LNCAP (cell line): ENCODE data around the gene CCNE1.

Source experiments
- TF ChIP-seq, protein P1 (sequence below): fragments of 450-650 bp; IDR thresholded peaks from 2 replicates; pipeline ENCODE4 v1.5.1; 2017; ENCODE audit warnings: mild to moderate bottlenecking

CCNE1 gene

DNA sequence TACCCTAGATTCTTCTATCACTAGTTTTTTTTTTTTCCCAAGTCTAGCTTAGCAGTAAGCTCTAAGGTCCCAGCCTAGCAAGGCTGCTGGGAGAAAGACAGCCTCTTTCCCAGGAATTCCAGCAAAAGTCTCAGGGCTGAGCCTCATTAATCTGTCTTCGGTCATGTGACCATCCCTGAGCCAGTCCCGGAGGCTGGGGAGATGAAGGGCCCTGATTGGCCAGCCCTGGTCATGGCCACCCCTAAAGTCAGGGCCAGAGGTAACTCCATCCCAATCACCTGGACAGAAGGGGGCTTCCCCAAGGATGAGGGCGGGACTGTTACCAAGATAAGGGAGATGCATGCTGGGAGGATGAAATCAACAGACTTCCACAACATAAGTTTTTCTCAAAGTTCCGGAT, 43.3 kb downstream of the CCNE1 start:
- TF ChIP-seq, protein P1, sequence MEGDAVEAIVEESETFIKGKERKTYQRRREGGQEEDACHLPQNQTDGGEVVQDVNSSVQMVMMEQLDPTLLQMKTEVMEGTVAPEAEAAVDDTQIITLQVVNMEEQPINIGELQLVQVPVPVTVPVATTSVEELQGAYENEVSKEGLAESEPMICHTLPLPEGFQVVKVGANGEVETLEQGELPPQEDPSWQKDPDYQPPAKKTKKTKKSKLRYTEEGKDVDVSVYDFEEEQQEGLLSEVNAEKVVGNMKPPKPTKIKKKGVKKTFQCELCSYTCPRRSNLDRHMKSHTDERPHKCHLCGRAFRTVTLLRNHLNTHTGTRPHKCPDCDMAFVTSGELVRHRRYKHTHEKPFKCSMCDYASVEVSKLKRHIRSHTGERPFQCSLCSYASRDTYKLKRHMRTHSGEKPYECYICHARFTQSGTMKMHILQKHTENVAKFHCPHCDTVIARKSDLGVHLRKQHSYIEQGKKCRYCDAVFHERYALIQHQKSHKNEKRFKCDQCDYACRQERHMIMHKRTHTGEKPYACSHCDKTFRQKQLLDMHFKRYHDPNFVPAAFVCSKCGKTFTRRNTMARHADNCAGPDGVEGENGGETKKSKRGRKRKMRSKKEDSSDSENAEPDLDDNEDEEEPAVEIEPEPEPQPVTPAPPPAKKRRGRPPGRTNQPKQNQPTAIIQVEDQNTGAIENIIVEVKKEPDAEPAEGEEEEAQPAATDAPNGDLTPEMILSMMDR, result no peak

DNA sequence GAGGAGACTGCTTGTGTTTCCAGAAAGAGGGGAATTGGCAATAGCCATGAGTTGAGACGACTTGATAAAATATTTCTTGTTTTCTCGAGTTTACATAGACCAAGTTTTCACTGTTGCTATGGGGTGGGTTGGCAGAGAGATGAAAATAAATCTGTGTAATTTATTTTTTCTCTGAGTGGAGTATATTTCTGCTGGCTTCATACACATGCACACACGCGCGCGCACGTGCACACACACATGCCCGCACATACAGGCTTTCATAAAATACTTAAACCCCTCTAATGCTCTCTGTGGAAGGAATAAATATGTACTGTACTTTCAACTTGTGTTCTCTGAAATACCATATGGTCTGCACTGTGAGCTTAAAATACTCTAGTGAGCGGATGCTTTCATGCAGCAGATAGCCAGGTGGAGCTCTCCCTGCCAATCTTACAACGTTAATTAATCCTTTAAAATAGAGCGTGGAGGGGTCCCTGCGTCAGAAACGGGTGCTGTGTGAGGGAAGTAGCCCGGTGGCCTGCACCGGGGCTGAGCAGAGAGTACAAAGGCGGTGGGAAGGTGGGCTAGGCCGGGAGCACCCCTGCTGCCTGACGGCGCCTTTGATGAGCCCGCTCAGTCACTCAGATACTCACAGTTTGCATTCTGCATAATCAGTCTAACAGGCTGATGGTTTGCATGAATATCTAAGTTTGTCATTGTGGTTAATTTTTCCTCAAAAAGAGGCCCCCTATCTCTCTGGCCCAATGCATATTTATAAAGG, 44.1 kb downstream of the CCNE1 start:
- TF ChIP-seq, protein P1, result no peak

DNA sequence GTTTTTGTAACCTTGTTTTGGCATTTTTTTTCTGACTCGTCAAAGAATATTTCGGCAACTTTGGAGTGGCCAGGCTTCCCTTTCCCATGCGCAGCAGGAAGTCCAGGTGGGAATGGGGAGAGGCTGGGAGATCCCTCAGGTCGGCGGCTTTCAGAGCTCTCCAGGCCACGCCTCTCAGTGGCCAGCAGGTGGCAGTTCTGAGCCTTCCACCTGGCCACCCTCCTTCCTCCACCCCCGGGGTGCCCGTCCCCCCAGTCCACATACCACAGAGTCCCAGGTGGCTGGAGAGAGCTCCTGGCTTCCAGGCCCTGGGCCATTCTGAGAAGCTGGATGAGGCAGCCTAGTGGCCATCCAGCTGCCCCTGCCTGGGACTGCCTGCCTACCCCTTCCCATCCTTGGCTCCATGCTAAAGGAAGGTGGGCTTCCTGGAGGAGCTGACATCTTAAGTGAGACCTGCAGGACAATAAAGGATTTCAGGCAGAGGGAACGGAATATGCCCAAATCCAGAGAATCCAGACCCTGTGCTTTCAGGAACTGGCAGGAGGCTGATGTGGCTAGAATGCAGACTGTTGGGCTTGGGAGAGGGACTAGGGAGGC, 46.3 kb downstream of the CCNE1 start:
- TF ChIP-seq, protein P1, result peak; percentile 92

DNA sequence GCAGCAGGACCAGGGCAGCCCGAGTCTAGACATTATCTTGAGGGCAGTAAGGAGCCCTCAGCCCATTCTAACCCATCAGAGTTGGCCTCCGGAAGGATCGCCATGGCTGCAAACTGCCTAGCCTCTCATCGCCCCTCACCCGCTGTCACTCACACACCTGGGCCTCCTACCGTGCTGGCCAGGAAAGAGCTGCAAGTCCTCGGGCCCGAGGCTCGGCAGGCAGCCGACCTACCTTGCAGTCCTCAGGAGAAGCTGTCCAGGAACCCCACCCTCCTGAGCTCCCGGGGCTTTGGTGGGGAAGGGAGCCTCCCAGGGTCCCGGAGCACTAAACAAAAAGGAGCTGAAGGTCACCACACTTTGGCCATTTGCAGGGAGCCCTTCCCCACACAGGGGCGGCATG, 46.8 kb downstream of the CCNE1 start:
- TF ChIP-seq, protein P1, result no peak

DNA sequence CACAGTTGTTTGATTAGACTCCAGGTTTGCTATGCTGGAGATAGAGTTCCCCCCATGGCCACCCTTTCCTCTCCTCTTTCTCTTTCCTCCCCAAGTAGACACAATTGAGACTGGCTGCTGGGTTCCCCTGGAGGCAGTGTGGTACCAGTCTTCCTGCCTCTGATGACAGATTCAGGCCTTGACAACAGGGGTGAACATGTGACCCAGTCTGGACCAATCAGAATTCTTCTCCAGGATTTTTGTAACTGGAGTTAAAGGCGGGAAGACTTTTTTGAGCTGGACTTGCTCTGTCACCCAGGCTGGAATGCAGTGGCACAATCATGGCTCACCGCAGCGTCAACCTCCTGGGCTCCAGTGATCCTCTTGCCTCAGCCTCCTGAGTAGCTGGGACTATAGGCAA, 48.7 kb downstream of the CCNE1 start:
- TF ChIP-seq, protein P1, result no peak

DNA sequence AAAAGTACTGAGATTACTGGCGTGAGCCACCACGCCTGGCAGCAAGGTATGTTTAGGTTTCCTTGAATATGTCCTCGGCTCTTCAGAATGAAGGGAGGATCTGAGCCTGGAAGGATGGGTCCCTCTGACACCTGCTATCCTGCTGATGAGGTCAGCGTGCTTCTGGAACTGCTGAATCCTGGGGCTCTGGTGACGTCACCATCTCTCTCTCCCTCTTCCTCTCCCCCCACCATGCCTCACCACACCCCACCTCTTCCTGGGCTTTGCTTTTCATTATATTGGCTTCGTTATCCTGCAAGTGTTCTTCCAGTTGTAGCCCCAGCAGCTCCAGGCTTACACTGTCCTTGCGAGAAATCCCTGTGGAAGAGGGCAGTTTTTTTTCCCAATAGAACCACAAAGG, 49.8 kb downstream of the CCNE1 start:
- TF ChIP-seq, protein P1, result no peak

DNA sequence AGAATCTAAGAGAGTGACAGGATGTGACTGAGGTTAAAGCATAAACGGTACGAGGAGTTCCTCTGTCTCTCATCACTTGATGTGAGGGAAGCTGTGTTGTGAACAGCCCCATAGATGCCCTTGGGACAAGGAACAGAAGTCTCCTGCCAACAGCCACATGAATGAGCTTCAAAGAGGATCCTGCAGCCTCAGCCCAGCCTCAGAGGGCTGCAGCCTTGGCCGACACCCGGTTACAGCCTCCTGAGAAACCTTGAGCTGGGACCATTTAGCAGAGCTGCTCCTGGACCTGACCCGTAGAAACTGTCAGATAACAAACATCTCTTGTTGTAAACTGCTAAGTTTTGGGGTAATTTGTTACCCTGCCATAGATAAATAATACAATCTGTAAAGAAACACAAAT, 54.2 kb downstream of the CCNE1 start:
- TF ChIP-seq, protein P1, result no peak
